ENCODE results near the gene RIIAD1.

- TF ChIP-seq CTCF (IDR thresholded peaks at IDR 0.05) (no peak), POLR2AphosphoS5 (IDR thresholded peaks at IDR 0.05) (no peak), POLR2A (IDR thresholded peaks at IDR 0.05) (no peak)
These were observed 31.8 kb upstream of the RIIAD1 start for GRCh38 chr1:151689494-151689893.
